ENCODE results near the gene CHKA. TPM values are rescaled to one million over a fixed set of nuclear protein-coding genes. Genes with fewer than 3 reads are reported as not detected.
A peak's percentile ranks its signal among the peaks of the same experiment; 100 is the strongest.
"Not testable (repeated sequence)": the region's sequence is repeated elsewhere in the genome, so short reads cannot be mapped to it uniquely, and the experiment has no call there.

The CHKA gene
- total RNA-seq, 4 donors from 2014 or later: 86.8 to 106 (median 93.1) TPM

DNA sequence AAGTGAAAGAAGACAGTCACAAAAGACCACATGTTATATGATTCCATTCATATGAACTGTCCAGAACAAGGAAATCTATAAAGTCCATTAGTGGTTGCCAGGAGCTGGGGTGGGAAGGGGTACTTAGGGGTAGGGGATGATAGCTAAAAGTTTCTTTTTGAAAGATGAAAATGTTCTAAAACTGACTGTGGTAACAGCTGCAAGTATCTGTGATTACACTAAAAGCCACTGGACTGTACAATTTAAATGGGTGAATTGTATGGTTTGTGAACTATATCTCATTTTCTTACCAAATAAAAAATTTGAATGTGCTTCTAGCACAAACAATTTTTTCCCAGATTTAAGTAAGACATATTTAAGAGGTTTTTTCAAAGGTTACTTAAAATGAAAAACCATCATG lies 22.1 kb downstream of the CHKA start:
- H3K27me3 ChIP-seq: no peaks in the 10 kb centered on the region
- peaks cover 38 to 51% of the 10 kb centered on the region in 2 donors for H3K4me1 ChIP-seq
- TF ChIP-seq, protein P1, sequence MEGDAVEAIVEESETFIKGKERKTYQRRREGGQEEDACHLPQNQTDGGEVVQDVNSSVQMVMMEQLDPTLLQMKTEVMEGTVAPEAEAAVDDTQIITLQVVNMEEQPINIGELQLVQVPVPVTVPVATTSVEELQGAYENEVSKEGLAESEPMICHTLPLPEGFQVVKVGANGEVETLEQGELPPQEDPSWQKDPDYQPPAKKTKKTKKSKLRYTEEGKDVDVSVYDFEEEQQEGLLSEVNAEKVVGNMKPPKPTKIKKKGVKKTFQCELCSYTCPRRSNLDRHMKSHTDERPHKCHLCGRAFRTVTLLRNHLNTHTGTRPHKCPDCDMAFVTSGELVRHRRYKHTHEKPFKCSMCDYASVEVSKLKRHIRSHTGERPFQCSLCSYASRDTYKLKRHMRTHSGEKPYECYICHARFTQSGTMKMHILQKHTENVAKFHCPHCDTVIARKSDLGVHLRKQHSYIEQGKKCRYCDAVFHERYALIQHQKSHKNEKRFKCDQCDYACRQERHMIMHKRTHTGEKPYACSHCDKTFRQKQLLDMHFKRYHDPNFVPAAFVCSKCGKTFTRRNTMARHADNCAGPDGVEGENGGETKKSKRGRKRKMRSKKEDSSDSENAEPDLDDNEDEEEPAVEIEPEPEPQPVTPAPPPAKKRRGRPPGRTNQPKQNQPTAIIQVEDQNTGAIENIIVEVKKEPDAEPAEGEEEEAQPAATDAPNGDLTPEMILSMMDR (IDR thresholded peaks at IDR 0.05): no peak
- no peak for TF ChIP-seq POLR2A (IDR thresholded peaks at IDR 0.05)
- no peak for DNase-seq
- H3K36me3 ChIP-seq: no peaks in the 10 kb centered on the region
- peak overlapping the region; percentile 69 to 78 (median 76) for H3K27ac ChIP-seq
- intact Hi-C loops (cut with DNase I): no loop called here
- no peak overlapping the region for H3K4me3 ChIP-seq (replicated peaks in 1 of 3)
- no peaks in the 10 kb centered on the region for H3K9me3 ChIP-seq

DNA sequence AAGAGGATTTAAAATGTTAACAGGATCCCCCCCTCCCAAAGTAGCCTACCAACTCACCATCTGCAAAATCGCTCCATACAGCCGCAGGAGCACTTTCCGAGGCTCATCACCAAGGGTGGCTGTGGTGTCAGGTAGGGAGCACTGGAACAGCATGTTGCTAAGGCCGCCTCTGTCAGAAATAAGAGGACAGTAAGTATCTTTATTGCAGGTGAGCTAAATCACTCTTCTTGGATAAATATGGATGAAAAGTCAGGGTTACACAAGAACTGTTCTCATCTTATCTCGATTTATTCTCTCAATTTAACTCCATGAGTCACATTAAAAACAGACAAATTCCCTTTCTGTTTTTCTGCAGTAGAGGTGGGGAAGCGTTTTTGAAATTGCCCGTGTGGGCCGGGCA lies 24.2 kb downstream of the CHKA start:
- Histone ChIP-seq H3K9me3 (no peaks in the 10 kb centered on the region), H3K36me3 (no peaks in the 10 kb centered on the region), H3K27ac (no peak overlapping the region), H3K27me3 (no peaks in the 10 kb centered on the region), H3K4me3 (replicated peaks in 1 of 3) (no peak overlapping the region), H3K4me1 (peaks cover 35 to 47% of the 10 kb centered on the region in 2 donors)
- WGBS, 2 donors: 96 to 98% methylated on average over 8 of the region's 8 CpGs
- no peak for TF ChIP-seq POLR2A (IDR thresholded peaks at IDR 0.05)
- TF ChIP-seq, protein P1 (IDR thresholded peaks at IDR 0.05): no peak
- DNase-seq: no peak
- intact Hi-C loops (cut with DNase I): no loop called here

DNA sequence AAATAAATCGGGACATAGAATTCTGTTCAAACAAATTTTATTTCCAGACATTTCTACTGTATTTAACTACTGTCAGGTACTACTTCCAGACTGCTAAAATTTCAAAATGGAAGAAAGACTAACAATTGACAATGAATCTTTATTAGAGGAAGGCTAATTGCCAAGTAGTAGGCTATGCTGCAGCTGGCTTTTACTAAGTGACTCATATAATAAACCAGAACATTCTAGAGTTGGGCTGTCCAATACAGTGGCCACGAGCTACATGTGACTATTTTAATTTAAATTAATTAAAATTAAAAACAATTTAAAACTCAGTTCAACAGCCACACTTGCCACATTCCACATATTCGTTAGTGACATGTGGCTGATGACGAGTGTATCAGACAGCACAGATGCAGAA lies 27.6 kb downstream of the CHKA start:
- Histone ChIP-seq H3K9me3 (no peaks in the 10 kb centered on the region), H3K27me3 (no peaks in the 10 kb centered on the region), H3K36me3 (no peaks in the 10 kb centered on the region), H3K4me1 (peaks cover 25 to 44% of the 10 kb centered on the region in 2 donors), H3K4me3 (replicated peaks in 1 of 3) (no peak overlapping the region), H3K27ac (no peak overlapping the region)
- no peak for DNase-seq
- intact Hi-C loops (cut with DNase I): no loop called here
- no peak for TF ChIP-seq POLR2A (IDR thresholded peaks at IDR 0.05)
- TF ChIP-seq, protein P1 (IDR thresholded peaks at IDR 0.05): no peak
- WGBS, 2 donors: 95% methylated on average over 4 of the region's 4 CpGs

DNA sequence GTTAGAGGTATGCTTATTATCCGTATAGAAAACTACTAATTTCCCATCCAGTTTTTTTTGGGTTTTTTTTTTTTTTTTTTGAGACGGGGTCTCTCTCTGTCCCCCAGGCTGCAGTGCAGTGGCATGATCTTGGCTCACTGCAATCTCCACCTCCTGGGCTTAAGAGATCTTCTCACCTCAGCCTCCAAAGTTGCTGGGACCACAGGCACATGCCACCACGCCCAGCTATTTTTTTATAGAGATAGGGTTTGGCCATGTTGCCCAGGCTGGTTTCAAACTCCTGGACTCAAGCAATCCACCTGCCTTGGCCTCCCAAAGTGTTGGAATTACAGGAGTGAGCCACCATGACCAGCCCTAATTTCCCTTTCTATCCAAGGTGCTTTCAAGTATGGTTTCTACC lies 28.2 kb downstream of the CHKA start:
- H3K27ac ChIP-seq; H3K27me3 ChIP-seq; H3K4me3 ChIP-seq (replicated peaks in 1 of 3); intact Hi-C loops (cut with DNase I); H3K36me3 ChIP-seq; DNase-seq; H3K9me3 ChIP-seq: not testable (repeated sequence)
- H3K4me1 ChIP-seq: peaks cover 23 to 40% of the 10 kb centered on the region in 2 donors
- WGBS, 2 donors: 91 to 95% methylated on average over 3 of the region's 3 CpGs

DNA sequence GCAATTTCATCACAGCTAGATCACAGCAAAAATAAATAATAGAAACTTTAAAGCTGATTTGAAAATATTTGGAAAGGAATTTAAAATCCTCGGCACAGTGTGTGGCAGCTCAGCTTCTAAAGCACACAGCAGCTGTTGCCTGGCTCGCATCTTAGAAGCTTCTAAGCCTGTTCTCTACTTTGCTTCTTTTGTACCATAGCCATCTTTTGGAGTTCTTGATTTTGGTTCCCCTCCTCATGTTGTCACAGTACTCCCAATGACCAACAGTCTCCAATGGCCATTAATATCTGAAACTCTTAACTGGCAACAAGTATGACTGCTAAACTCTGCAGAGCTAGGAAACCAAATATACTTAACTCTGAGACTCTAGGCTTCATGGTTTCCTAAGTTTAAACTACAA lies 28.8 kb downstream of the CHKA start:
- Histone ChIP-seq H3K27ac (no peak overlapping the region), H3K36me3 (no peaks in the 10 kb centered on the region), H3K4me3 (replicated peaks in 1 of 3) (no peak overlapping the region), H3K9me3 (no peaks in the 10 kb centered on the region), H3K4me1 (peaks cover 23 to 34% of the 10 kb centered on the region in 2 donors), H3K27me3 (no peaks in the 10 kb centered on the region)
- 94 to 100% methylated on average over 2 of the region's 2 CpGs for WGBS, 2 donors
- TF ChIP-seq POLR2A (IDR thresholded peaks at IDR 0.05): no peak
- TF ChIP-seq, protein P1 (IDR thresholded peaks at IDR 0.05): no peak
- intact Hi-C loops (cut with DNase I): no loop called here
- no peak for DNase-seq

DNA sequence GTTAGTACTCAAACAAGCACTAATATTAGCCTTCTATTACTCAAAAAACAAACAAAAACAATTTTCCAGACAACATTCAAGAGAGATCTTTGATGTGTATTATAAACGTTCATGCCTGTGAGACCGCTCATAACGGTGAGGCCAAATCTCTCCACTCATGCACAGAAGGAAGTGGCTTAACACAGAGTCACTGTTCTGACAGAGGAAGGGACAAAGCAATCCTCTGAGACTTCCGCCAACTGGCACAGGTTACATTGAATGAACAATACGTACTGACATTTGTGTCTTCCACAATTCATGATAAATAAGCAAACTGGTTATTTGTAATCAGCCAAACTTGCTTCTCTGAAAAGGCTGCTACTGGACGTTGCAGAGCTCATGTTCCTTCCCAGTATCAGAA lies 30.5 kb downstream of the CHKA start:
- H3K9me3 ChIP-seq: no peaks in the 10 kb centered on the region
- WGBS, 2 donors: 40 to 53% methylated on average over 6 of the region's 6 CpGs
- peaks cover 19 to 29% of the 10 kb centered on the region in 2 donors for H3K4me1 ChIP-seq
- no peaks in the 10 kb centered on the region for H3K36me3 ChIP-seq
- TF ChIP-seq, protein P1 (IDR thresholded peaks at IDR 0.05): no peak
- no peak for TF ChIP-seq POLR2A (IDR thresholded peaks at IDR 0.05)
- intact Hi-C loops (cut with DNase I): no loop called here
- peak; percentile 36 to 40 for DNase-seq
- H3K4me3 ChIP-seq (replicated peaks in 1 of 3): no peak overlapping the region
- H3K27me3 ChIP-seq: no peaks in the 10 kb centered on the region
- peak overlapping the region; percentile 20 to 54 (median 52) for H3K27ac ChIP-seq

Data from thyroid gland (tissue), 4 donors.